Stomach (tissue), 19 donors: ENCODE results near the gene CCDC137. TPM values are rescaled to one million over a fixed set of nuclear protein-coding genes. Genes with fewer than 3 reads are reported as not detected.
"Not testable (repeated sequence)": the region's sequence is repeated elsewhere in the genome, so short reads cannot be mapped to it uniquely, and the experiment has no call there.

Source experiments
- DNase-seq, 2 donors: peaks; one replicate each; pipeline versions ENCODE4 v3.0.0 to v3.0.0-alpha.2; 2013 to 2019
- H3K27ac ChIP-seq, 5 donors: fragments of 200-600 bp in 4 of 5; sonication (generic) in 4 of 5; one replicate each; pipeline ENCODE4 v1.5.1; 2013 to 2019; ENCODE audit warnings: mild to moderate bottlenecking in 1 of 5, moderate library complexity in 1 of 5
- H3K27me3 ChIP-seq, 3 donors: fragments of 200-600 bp; sonication (generic); one replicate each; pipeline ENCODE4 v1.5.1; 2017 to 2019; ENCODE audit warnings: mixed run types in 1 of 3
- H3K36me3 ChIP-seq, 4 donors: fragments of 200-600 bp; sonication (generic); 1 replicate in 3 of 4; 2 replicates in 1 of 4; pipeline ENCODE4 v1.5.1; 2016 to 2019
- H3K4me1 ChIP-seq, 4 donors: fragments of 200-600 bp; sonication (generic); one replicate each; pipeline ENCODE4 v1.5.1; 2016 to 2019
- H3K4me3 ChIP-seq, 4 donors: fragments of 200-600 bp; sonication (generic) in 3 of 4; one replicate each; pipeline ENCODE4 v1.5.1; 2016 to 2019; ENCODE audit warnings: mild to moderate bottlenecking in 1 of 4
- H3K9me3 ChIP-seq, 4 donors: fragments of 200-600 bp; sonication (generic); one replicate each; pipeline ENCODE4 v1.5.1; 2016 to 2019
- CTCF ChIP-seq, 7 experiments: fragments of 450-650 bp in 4 of 7; fragments of 200-600 bp in 3 of 7; sonication (generic) in 3 of 7; IDR thresholded peaks; one replicate each; pipeline ENCODE4 v1.5.1; 2016 to 2019; ENCODE audit warnings: antibody characterized with exemption in 7 of 7, control low read depth in 2 of 7, mild to moderate bottlenecking in 1 of 7
- EP300 ChIP-seq: sonication (generic); formaldehyde crosslinking; IDR thresholded peaks from one replicate; pipeline ENCODE4 v1.6.1; 2017; ENCODE audit warnings: antibody characterized with exemption
- POLR2A ChIP-seq, 4 donors: fragments of 450-650 bp; IDR thresholded peaks; one replicate each; pipeline ENCODE4 v1.6.1; 2016; ENCODE audit warnings: antibody characterized with exemption in 4 of 4, control low read depth in 2 of 4, mild to moderate bottlenecking in 1 of 4, moderate library complexity in 1 of 4
- POLR2AphosphoS5 ChIP-seq, 3 donors: sonication (generic); formaldehyde crosslinking; IDR thresholded peaks; one replicate each; pipeline ENCODE4 v1.6.1; 2016; ENCODE audit warnings: antibody characterized with exemption in 3 of 3
- WGBS, 5 donors: extraction: QIAGEN DNeasy Blood & Tissue Kit in 3 of 5; methylation state at CpG; one replicate each; pipeline versions ENCODE4 v1.1.5 to v1.1.7; 2013 to 2018; 5-methylcytosine and 5-hydroxymethylcytosine counted together
- intact Hi-C: fragments of 100-400 bp; cut with DNase I; formaldehyde crosslinking; loops from one replicate; pipeline ENCODE4 v1.15.1; 2023; ENCODE audit warnings: low total_unique reads
- long read RNA-seq, 10 donors: transcript quantifications; one replicate each; lab custom pipeline, GENCODE V29; 2026
- polyA plus RNA-seq, 3 donors: library from polyadenylated mRNA; stranded (reverse); fragments of 200-250 nt; gene quantifications; one replicate each; pipeline ENCODE4 v1.2.3, GENCODE V29; 2013
- total RNA-seq, 5 donors: library from RNA; depleted of rRNA; stranded (reverse); fragments of >200 nt; gene quantifications; one replicate each; pipeline versions ENCODE4 v1.1.0 to v1.2.3, GENCODE V29; 2014 to 2016
- donor health status: healthy with polysubstance abuse.
- donor health status: Bipolar disorder and iron deficiency.
- donor health status: healthy.

CCDC137 gene
- total RNA-seq (100 to 1,000 TPM in 1 of 5 donors, 10 to 100 TPM in 1, 1 to 10 TPM in 2, under 1 TPM in 1; 0.58 to 279 (median 9.4) TPM), polyA plus RNA-seq (10 to 100 TPM; 18.2 to 26.0 (median 23.3) TPM)
- long read RNA-seq, donor 1, partial matches to known transcripts = 0 of 2 reads
- long read RNA-seq, donor 1, other reads (novel, unspliced or antisense) = 0 of 2 reads
- long read RNA-seq, donor 2, partial matches to known transcripts = 0 of 3 reads
- long read RNA-seq, donor 2, other reads (novel, unspliced or antisense) = 0 of 3 reads
- long read RNA-seq, donor 3, partial matches to known transcripts = 5 of 6 reads
- long read RNA-seq, donor 3, other reads (novel, unspliced or antisense) = 0 of 6 reads
- long read RNA-seq, donor 4 = 0 reads
- long read RNA-seq, donor 5 = 0 reads
- long read RNA-seq, donor 6, transcript CCDC137-201 (6 exons, 2,468 nt) = major isoform, 8 of 13 reads
- long read RNA-seq, donor 6, partial matches to known transcripts = 5 of 13 reads
- long read RNA-seq, donor 6, other reads (novel, unspliced or antisense) = 0 of 13 reads
- long read RNA-seq, donor 7, partial matches to known transcripts = 6 of 8 reads
- long read RNA-seq, donor 7, other reads (novel, unspliced or antisense) = 0 of 8 reads
- long read RNA-seq, donor 8, partial matches to known transcripts = 0 of 2 reads
- long read RNA-seq, donor 8, other reads (novel, unspliced or antisense) = 0 of 2 reads
- long read RNA-seq, donor 9, partial matches to known transcripts = 0 of 1 reads
- long read RNA-seq, donor 9, other reads (novel, unspliced or antisense) = 0 of 1 reads
- long read RNA-seq, donor 10 = 0 reads

GRCh38 chr17:81666342-81667191, at the start of gene CCDC137, which contains the start of gene OXLD1:
Gene CCDC137 (plus strand): TSS chr17:81666737. CDS start chr17:81666767, 30 bp downstream.
Gene OXLD1 (minus strand): TSS chr17:81666605. CDS start chr17:81666577, 28 bp downstream.
- peaks cover 20 to 49% (median 35%) of the 10 kb centered on the region in 4 donors for H3K4me1 ChIP-seq
- H3K27me3 ChIP-seq = no peaks in the 10 kb centered on the region
- peak; percentile 98 to 99 for DNase-seq
- H3K9me3 ChIP-seq = no peaks in the 10 kb centered on the region
- intact Hi-C loops = no loop called here
- TF ChIP-seq CTCF (IDR thresholded peaks at IDR 0.05) (no peak), POLR2A (IDR thresholded peaks at IDR 0.05) (peak in 2 of 4 donors; percentile 37 to 82), POLR2AphosphoS5 (IDR thresholded peaks at IDR 0.05) (peak; percentile 88 to 99 (median 93)), EP300 (no peak)
- peaks cover 13 to 49% (median 45%) of the 10 kb centered on the region in 4 donors for H3K36me3 ChIP-seq
- peak within 1 kb of the TSS; percentile 91 to 97 (median 91) for H3K27ac ChIP-seq
- WGBS, 5 donors = 0 to 1% (median 0%) methylated on average over 48 to 96 of the region's 96 CpGs
- peak within 1 kb of the TSS; percentile 82 to 99 (median 91) for H3K4me3 ChIP-seq

GRCh38 chr17:81616877-81617276, 49.7 kb upstream of the CCDC137 start:
- intact Hi-C loops = no loop called here
- Histone ChIP-seq H3K4me1 (peaks cover 0 to 29% (median 10%) of the 10 kb centered on the region in 4 donors), H3K4me3 (no peak overlapping the region), H3K9me3 (no peaks in the 10 kb centered on the region), H3K36me3 (peaks cover 39 to 97% (median 83%) of the 10 kb centered on the region in 4 donors), H3K27me3 (no peaks in the 10 kb centered on the region), H3K27ac (no peak overlapping the region)
- TF ChIP-seq CTCF (IDR thresholded peaks at IDR 0.05) (no peak), POLR2A (IDR thresholded peaks at IDR 0.05) (no peak), POLR2AphosphoS5 (IDR thresholded peaks at IDR 0.05) (no peak), EP300 (no peak)
- WGBS, 5 donors = 42 to 98% (median 66%) methylated on average over 6 to 7 of the region's 7 CpGs
- no peak for DNase-seq

- intact Hi-C loops, DNase-seq, H3K9me3 ChIP-seq, H3K27me3 ChIP-seq, H3K27ac ChIP-seq, H3K4me3 ChIP-seq: not testable (repeated sequence)
- peaks cover 38 to 97% (median 83%) of the 10 kb centered on the region in 4 donors for H3K36me3 ChIP-seq
- 94 to 99% (median 96%) methylated on average over 11 to 29 of the region's 36 CpGs; no CpG with 5 or more reads in 1 of the 5 donors for WGBS, 5 donors
- H3K4me1 ChIP-seq = peaks cover 0 to 31% (median 9%) of the 10 kb centered on the region in 4 donors
Measured at GRCh38 chr17:81618307-81618706, 48.2 kb upstream of the CCDC137 start.

- Histone ChIP-seq H3K27me3 (no peaks in the 10 kb centered on the region), H3K4me3 (no peak overlapping the region), H3K4me1 (peaks cover 0 to 11% (median 0%) of the 10 kb centered on the region in 4 donors), H3K9me3 (no peaks in the 10 kb centered on the region), H3K27ac (no peak overlapping the region), H3K36me3 (peaks cover 59 to 97% (median 85%) of the 10 kb centered on the region in 4 donors)
- DNase-seq = peak in 1 of 2 donors; percentile 35
- 43 to 70% (median 61%) methylated on average over 6 to 11 of the region's 11 CpGs for WGBS, 5 donors
- TF ChIP-seq CTCF (IDR thresholded peaks at IDR 0.05) = no peak
- no peak for TF ChIP-seq EP300
- no peak for TF ChIP-seq POLR2A (IDR thresholded peaks at IDR 0.05)
- TF ChIP-seq POLR2AphosphoS5 (IDR thresholded peaks at IDR 0.05) = no peak
- intact Hi-C loops = no loop called here
Measured at GRCh38 chr17:81621494-81622130, 44.9 kb upstream of the CCDC137 start.
